Lower leg skin (tissue), 4 donors: ENCODE results near the gene THAP7. TPM values are rescaled to one million over a fixed set of nuclear protein-coding genes. Genes with fewer than 3 reads are reported as not detected.

Experiments used
- DNase-seq, 2 donors: peaks; one replicate each; pipeline ENCODE4 v3.0.0-alpha.2; 2019; ENCODE audit warnings: low spot score in 2 of 2
- H3K4me3 ChIP-seq: fragments of 200-600 bp; sonication (generic); 2 replicates; pipeline ENCODE4 v1.5.1; 2017; ENCODE audit warnings: mild to moderate bottlenecking, low read depth; ENCODE audit not compliant: poor library complexity, severe bottlenecking
- CTCF ChIP-seq, 3 donors: fragments of 450-650 bp; IDR thresholded peaks; one replicate each; pipeline ENCODE4 v1.5.1; 2016; ENCODE audit warnings: antibody characterized with exemption in 3 of 3, mild to moderate bottlenecking in 3 of 3, moderate library complexity in 2 of 3
- POLR2A ChIP-seq, 2 donors: fragments of 450-650 bp; IDR thresholded peaks; one replicate each; pipeline ENCODE4 v1.6.1; 2016 to 2017; ENCODE audit warnings: antibody characterized with exemption in 2 of 2, mild to moderate bottlenecking in 1 of 2, moderate library complexity in 1 of 2
- WGBS, 2 donors: methylation state at CpG; one replicate each; pipeline ENCODE4 v1.1.5; 2018; 5-methylcytosine and 5-hydroxymethylcytosine counted together
- intact Hi-C: fragments of 100-400 bp; cut with DNase I; formaldehyde crosslinking; loops from one replicate; pipeline ENCODE4 v1.15.0; 2023; ENCODE audit warnings: low total_unique reads
- total RNA-seq, 4 donors: library from RNA; depleted of rRNA; stranded (reverse); fragments of >200 nt; gene quantifications; one replicate each; pipeline ENCODE4 v1.1.0, GENCODE V29; 2016

THAP7 gene
- total RNA-seq, 4 donors from 2014 or later = 23.3 to 48.2 (median 45.1) TPM

DNA sequence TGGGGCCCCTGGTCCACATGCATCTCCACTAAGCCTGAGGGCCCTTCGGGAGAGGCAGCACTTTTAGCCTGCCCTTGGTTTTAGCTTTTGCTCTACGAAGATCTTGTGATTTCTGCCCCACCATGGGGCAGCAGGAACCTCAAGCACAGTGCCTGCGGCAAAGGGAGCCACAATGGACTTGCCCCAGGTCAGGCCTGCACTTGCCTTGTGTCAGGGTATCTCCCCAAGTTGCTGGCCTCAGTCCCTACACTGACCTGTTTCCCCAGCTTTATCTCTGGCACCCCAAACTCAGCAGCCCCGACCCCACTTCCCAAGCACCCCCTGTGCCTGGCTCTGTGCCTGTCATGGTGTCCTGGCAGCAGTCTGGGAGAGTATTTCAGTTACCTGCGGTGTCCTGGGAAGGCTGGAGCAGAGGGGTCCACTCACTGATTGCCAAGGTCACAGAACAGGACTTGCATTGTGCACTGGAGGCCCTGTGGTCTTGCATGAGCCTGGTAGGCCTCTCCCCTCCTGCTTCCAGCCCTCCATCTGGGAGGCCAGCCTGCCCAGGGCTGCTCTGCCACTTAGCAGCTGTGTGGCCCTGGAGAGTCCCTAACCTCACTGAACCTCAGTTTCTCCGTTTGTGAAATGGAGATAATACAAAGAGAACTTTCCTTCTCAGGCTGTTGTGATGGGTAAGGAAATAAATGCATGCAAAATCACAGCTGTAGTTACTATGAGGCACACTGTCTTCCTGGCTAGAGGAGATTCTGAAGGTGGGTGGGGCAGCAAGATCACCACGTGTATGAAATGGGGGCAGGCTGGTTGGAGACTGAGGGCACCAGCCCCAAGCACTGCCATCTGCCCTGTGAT is 38.5 kb downstream of the THAP7 start:
- intact Hi-C loops = no loop called here
- WGBS, 2 donors = 75 to 81% methylated on average over 7 of the region's 7 CpGs
- H3K4me3 ChIP-seq = no peak overlapping the region
- DNase-seq = no peak
- TF ChIP-seq POLR2A (IDR thresholded peaks at IDR 0.05) (no peak), CTCF (IDR thresholded peaks at IDR 0.05) (no peak)

- WGBS, 2 donors = 94 to 97% methylated on average over 6 of the region's 6 CpGs
- no peak overlapping the region for H3K4me3 ChIP-seq
- intact Hi-C loops = no loop called here
- DNase-seq = no peak
- no peak for TF ChIP-seq POLR2A (IDR thresholded peaks at IDR 0.05)
- no peak for TF ChIP-seq CTCF (IDR thresholded peaks at IDR 0.05)
These were observed 39.4 kb downstream of the THAP7 start for GRCh38 chr22:20962491-20962945.

- no peak overlapping the region for H3K4me3 ChIP-seq
- WGBS, 2 donors = 86 to 96% methylated on average over 4 of the region's 4 CpGs
- no peak for TF ChIP-seq POLR2A (IDR thresholded peaks at IDR 0.05)
- no peak for TF ChIP-seq CTCF (IDR thresholded peaks at IDR 0.05)
- no peak for DNase-seq
- intact Hi-C loops = no loop called here
These were observed 41.3 kb downstream of the THAP7 start for GRCh38 chr22:20960609-20961008.

DNA sequence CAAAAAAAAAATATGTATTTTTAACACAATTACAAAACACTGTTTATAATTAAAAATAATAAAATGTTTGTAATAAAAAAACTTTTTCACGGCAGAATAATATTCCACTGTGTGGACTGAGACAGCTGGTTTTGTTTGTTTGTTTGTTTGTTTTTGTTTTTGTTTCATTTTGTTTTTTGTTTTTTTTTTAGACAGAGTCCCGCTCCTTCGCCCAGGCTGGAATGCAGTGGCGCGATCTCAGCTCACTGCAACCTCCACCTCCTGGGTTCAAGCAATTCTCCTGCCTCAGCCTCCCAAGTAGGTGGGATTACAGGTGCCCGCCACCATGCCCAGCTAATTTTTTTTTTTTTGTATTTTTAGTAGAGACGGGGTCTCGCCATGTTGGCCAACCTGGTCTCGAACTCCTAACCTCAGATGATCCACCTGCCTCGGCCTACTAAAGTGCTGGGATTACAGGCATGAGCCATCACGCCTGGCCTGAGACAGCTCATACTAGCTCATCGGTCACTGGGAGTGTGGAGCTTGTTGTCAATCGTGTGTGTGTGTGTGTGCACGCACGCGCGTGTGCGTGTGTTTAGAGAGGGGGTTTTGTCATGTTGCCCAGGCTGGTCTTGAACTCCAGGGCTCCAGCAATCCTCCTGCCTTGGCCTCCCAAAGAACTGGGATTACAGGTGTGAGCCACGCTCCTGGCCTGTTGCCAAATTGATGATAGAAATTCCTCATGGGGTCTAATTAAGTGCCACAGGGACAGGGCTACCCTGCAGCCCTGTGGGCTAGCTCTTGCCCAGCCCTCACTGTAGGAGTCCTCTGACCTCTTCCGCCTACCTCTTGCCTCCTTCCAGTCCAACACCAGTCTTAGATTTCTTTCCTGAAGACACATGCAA is 42.1 kb downstream of the THAP7 start:
- intact Hi-C loops = no loop called here
- no peak for DNase-seq
- 92 to 96% methylated on average over 19 to 20 of the region's 20 CpGs for WGBS, 2 donors
- TF ChIP-seq CTCF (IDR thresholded peaks at IDR 0.05) (no peak), POLR2A (IDR thresholded peaks at IDR 0.05) (no peak)
- no peak overlapping the region for H3K4me3 ChIP-seq

- 5 to 7% methylated on average over 28 to 30 of the region's 32 CpGs for WGBS, 2 donors
- DNase-seq = no peak
- intact Hi-C loops = no loop called here
- TF ChIP-seq POLR2A (IDR thresholded peaks at IDR 0.05) (no peak), CTCF (IDR thresholded peaks at IDR 0.05) (no peak)
- peak overlapping the region; percentile 54 for H3K4me3 ChIP-seq
These were observed 44.1 kb downstream of the THAP7 start for GRCh38 chr22:20957683-20958431.
